NCI-H1930 (cell line): ENCODE data around the gene SESN2.

Source experiments
- DNase-seq, 2 experiments: peaks; one replicate each; lab custom pipeline; 2025; lab: John Stamatoyannopoulos, UW

The SESN2 gene

DNA sequence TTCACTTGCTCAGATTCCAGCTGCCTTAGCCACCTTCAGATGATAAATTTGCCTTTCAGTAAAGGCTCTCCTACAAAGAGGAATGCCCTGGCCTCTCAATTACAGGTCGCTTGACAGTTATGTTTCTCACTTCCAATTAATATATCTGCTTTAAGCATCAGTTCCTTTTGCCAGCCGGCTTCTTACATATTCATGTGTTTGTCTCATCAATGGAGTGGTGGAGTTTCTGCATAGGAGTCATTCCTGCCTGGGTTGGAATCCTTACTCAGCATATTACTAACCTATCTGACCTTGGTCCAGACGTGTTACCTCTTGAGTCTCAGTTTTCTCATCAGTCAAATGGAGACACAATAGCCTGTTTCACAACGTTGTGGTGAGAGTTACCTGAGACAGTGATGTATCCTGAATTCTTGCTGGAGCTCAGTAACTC, 9.4 kb upstream of the SESN2 start:
- no peak for DNase-seq

DNA sequence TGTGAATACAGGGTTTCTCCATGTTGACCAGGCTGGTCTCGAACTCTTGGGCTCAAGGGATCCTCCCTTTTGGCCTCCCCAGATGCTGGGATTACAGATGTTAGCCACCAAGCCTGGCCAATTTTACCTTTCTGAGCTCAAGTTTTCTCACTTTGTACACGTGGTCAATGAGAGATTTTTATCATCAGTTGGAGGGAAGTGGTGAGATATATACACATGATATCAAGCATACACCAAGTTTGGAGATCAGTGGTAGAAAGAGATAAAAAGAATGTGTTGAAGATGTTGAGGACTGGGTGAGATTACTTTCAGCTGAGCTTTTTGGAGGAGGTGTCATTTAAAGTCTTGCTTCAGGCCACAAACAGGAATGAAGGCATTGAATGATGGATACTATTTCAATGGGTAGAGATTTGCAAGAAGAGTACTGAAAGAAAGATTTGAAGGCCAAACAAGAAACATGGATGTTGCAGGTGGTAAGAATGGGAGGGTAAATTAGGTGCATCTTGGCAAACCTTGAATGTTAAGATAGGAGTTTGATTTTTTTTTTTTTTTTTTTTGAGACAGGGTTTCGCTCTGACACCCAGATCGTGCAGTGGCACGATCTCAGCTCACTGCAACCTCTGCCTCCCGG, 3.0 kb upstream of the SESN2 start:
- no peak for DNase-seq

DNA sequence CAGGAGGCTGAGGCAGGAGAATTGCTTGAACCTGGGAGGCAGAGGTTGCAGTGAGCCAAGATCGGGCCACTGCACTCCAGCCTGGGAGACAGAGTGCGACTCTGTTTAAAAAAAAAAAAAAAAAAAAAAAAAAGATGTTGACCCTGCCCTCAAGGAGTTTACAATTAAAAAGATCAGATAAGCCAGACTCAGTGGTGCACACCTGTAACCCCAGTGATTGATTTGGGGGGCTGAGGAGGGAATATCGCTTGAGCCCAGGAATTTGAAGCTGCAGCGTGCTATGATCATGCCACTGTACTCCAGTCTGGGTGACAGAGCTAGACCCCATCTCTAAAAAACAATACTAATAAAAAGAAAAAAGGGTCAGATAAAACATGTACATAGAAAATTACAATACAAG, 1.6 kb upstream of the SESN2 start:
- no peak for DNase-seq

DNA sequence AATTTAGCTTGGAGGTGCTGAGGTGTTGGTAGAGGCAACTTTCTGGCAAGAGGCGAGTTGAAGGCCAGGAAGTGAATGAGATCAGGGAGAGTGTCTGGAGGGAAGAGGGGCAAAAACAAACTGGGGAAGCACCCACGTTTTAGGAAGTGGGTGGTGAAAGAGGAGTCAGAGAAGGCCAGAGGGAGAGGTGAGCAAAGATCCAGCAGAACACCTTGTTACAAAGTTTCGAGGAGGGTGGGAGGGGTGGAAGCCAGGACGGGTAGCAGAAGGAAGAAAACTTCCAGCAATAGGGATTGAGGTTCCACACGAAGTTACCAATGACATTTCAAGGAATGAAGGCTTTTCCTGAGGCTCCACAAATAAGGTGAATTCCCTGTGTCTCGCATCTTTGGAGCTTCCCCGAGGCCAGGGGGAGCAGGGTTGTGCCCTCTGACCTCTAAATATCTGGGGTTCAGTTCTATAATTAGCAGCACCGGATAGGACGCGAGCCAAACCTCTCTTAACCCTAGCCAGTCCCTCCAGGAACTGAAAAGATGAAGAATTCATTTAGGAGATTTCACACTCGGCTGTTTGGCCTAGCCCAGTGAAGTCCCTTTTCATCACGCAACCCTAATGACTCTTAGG, 578 bp upstream of the SESN2 start:
- DNase-seq = no peak

DNA sequence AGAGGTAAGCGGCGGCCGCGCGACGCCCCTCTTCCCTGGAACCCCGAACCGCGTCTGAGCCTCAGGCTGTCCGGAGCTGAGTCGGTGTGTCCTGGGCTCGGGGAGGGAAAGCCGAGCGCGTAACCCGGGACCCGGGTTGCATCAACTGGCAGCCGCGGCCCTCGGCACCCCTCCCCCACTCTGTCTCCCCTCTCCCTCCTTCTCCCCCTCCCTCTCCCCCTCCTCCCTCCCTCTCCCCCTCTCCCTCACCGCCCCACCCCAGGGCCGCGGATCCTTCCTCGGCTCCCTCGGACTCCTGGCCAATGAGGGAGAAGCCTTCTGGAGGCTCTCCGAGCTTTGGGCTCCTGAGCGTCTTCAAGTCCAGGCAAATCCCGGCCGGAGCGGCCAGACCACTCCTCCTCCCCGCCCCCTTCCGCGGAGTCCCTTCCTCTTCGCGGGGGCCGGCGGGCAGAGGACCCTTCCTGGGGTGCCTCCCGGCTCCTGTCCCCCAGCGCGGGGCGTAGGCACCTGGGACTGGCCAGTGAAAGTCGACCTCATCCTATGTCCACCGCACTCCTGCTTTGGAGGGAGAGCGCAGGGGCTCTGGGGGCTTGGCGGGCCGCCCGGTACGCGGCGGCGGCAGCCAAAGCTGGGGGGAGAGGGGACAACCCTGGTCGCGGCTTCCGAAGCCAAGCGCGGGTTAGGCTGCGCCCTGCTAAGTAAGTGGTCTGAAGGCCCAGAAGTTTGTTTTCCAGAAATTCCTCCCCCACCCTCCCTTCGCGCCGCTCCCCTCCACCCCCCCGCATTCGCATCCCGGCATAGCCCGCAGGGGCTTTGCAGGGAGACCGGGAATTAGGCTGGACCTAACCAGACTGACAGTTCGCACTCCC, 850 bp downstream of the SESN2 start:
- peak in 1 of 2 experiments; percentile 18 for DNase-seq

DNA sequence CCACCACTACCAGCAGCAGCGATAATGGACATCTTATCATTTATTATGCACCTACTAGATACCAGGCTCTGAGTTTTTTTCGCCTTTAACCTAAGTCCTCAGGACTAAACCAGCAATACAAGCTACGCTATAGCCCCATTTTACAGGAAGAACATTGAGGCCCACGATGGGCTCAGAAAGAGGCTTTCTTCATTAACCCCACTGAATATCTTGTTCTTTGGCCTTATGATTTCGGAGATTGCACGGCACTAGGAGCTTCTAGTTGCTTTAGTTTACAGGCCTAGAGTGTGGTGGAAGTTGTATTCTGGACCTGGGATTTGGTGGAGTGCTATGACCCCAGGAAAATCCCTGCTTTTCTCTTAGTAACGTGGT, 1.5 kb downstream of the SESN2 start:
- DNase-seq = no peak

DNA sequence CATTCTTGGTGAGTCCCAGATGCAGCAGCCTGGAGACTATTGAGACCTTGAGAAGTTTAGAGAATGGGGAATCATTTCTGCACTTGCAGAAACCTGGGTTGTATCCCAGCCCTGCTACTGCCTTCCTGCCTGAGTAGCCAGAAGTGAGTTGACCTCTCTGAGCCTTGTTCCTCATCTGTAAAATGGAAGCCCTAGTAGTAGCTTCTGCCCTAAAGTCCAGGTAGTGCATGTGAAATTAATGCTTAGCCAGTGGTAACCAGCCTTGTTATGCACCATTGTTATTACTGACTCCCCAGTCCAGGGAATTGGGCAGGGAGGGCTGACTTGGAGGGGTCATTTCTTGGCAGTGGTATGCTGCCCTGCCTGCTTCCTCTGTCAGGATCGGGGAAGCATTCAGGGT, 5.6 kb downstream of the SESN2 start:
- no peak for DNase-seq

DNA sequence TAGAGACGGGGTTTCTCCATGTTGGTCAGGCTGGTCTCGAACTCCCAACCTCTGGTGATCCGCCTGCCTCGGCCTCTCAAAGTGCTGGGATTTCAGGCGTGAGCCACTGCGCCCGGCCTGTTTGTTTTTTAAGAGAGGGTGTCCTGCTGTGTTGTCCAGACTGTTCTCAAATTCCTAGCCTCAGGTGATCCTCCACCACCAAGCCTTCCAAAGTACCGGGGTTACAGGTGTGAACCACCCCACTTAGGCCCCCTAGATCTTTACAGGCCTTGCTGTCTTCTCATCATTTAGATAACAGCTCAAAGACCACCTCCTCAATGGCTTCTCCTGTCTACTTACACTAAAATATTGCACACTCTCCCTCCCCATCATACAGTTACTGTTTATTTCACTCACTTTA, 6.3 kb downstream of the SESN2 start:
- no peak for DNase-seq

DNA sequence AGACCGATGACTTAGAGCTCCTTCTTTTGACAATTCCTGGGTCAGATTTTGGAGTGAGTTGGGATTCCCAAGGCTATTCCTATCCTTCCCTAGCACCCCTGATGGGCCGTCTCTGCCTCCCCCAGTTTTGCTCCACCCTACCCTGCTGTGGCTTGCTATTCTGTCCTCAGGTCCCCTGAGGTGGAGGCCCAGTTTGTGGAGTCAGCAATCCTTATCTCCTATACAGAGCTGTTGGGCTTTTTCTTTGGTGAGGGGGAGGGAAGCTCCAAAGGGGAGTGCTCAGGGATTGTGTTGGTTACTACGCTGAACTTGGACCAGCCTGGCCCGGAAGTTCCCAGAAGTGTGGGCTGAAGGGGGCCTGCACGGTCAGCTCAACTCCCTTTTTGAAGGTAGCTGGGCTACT, 7.6 kb downstream of the SESN2 start:
- no peak for DNase-seq

DNA sequence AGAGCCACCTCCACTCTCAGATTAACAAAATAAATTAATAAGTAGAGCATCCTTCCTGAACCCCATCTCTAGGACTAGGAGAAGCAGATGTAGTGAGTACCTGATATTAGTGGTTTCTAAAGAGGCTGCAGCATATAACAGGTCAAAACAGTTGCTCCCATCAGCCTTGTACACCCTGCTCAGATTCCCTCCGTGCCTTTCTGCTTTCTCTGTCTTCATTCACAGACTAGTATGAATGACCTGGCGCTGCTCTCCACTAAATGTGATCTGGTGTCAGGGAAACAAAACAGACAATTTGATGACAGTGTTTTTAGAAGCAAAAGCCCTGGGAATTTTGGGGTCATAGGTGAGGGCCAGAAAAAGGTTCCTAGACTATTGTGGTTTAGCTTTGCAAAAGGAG, 8.3 kb downstream of the SESN2 start:
- DNase-seq = no peak

DNA sequence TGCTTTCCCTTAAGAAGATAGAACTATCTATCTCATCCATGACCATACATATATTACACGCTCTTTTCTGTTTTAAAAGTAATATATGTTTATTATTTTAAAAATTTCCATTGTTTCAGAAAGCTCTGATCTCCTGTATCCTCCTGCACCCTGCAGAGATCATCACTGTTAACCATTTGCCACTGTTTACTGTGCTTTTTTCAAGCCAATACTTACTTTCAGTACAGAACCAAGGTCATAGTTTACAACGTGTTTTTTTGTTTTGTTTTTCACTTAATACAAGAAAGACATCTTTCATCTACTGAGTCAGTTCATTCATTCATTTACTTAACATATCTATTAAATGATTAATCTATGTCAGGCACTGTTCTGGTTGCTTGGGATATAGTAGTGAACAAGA, 10.2 kb downstream of the SESN2 start:
- no peak for DNase-seq

DNA sequence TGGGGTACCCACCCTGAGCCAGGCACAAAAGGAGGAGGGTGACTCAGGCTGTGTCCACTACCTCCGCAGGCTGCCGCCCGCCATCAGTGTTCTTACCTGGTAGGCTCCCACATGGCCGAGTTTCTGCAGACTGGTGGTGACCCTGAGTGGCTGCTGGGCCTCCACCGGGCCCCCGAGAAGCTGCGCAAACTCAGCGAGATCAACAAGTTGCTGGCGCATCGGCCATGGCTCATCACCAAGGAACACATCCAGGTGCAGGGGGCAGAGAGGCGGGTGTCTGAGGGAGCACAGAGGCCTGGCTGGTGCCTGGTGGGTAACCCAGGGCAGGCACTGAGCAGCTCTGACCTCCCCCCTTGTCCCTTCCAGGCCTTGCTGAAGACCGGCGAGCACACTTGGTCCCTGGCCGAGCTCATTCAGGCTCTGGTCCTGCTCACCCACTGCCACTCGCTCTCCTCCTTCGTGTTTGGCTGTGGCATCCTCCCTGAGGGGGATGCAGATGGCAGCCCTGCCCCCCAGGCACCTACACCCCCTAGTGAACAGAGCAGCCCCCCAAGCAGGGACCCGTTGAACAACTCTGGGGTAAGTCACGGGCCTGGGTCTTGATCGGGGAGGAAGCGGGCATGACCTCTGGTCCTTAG, 13.0 kb downstream of the SESN2 start:
- DNase-seq = no peak

DNA sequence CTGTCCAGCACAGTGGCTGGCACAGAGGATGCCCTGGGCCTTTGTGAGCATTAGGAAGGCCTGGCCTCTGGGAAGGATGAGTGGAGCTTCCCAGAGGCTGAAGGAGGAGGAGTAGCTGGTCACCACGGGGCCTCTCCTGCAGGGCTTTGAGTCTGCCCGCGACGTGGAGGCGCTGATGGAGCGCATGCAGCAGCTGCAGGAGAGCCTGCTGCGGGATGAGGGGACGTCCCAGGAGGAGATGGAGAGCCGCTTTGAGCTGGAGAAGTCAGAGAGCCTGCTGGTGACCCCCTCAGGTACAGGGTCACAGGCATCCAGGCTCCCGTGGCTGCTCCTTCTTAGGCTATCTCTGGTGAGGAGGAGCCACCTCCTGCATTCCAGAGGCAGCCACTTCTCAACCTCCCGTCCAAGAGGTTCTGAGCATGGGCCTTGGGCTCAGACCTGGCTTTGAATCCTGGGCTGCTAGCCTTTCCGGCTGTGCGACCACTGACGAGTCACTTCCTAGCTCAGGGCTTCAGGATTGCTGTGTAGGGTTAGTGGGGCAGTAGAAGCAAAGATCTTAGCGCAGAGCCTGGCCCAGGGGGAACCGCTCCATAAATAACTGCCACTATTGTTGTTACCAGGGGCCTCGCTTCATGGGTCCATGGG, 14.0 kb downstream of the SESN2 start:
- no peak for DNase-seq

DNA sequence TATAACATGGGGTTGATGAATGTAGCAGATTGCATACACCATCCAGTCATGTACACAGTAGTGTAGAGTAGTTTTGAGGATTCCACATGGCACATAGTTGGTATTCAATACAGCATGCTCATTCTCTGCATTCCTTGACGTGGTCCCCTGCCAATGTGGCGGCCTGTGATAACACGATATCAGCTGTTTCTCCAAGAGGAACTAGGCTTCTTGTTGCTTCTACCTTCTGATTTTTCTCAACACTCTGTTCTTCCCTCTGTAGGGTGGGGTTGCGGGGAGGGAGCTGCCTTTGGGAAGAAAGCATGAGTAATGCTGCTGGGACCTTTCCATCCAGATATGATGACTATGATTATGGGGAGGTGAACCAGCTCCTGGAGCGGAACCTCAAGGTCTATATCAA, 19.4 kb downstream of the SESN2 start:
- no peak for DNase-seq

DNA sequence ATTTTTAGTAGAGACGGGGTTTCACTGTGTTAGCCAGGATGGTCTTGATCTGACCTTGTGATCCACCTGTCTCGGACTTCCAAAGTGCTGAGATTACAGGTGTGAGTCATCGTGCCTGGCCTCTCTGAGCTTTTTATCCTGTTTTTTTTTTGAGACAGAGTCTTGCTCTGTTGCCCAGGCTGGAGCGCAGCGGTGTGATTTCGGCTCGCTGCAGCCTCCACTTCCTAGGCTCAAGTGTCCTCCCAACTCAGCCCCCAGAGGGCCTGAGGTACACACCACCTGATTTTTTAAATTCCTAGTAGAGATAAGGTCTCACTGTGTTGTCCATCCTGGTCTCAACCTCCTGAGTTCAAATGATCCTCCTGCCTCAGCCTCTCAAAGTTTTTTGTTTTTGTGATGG, 20.4 kb downstream of the SESN2 start:
- no peak for DNase-seq

DNA sequence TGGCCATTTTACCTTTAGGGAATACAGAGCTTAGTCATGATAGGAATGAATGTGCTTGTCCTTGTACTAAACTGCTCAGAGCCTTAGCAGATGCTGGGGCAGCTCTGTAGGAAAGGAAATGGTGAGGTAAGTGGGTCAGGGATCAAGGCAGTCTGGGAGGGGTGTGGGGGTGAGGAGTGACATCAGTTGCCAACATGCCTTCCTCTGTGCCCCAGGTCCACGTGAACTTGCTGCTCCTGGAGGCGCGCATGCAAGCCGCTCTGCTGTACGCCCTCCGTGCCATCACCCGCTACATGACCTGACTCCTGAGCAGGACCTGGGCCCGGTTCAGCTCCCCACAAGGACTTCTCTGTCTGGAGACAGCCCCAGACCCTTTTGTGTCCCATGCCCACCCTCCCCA, 21.2 kb downstream of the SESN2 start:
- no peak for DNase-seq

DNA sequence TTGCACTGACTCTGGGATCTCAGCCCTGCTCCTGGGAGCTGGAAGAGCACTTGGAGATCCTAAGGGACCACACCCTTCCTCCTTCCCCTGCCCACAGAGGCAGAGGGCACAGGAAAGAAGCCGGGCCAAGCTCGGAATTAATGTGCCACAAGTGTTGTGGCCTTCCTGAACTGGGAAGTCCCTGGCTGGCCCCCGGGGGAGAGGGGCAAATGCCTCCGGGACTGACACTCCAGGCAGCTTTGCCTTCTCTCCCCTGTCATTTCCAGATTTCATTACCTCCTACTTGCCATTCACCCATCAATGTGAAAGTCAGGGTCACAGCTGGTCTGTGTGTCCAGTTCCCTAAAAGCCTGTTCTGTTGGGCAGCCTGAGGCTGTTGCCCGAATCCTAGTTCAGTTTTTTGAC, 21.7 kb downstream of the SESN2 start:
- no peak for DNase-seq

DNA sequence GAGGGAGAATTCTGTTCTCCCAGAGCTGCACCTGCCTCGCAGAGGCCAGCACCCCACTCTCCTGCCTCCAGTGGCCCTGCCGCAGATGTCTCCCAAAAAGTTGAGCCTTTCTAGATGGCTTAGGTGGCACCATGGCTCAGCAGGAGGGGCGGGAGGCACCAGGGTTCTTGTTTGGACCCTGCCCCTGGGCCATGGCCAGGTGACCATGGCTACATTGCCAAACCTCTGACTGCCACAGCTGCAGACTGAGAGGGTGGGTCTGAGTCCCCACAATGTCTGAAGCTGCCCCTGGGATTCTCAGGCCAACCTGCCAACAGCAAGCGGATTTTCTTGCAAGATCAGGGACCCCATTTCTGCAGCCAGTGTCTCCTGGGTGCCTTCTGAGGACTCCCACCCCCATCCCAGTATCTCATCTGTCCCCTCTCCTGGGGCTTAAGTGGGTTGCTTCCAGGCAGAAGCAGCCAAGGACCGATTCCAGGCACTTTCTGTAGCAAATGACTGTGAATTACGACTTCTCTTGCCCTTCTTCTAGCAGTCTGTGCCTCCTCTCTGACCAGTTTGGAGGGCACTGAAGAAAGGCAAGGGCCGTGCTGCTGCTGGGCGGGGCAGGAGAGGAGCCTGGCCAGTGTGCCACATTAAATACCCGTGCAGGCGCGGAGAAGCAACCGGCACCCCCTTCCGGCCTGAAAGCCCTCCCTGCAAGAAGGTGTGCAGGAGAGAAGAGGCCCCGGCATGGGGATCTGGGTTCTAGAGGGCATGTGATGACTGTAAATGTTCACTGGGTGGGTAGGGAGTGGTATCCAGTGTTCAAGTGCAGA, 22.5 kb downstream of the SESN2 start:
- DNase-seq = no peak

DNA sequence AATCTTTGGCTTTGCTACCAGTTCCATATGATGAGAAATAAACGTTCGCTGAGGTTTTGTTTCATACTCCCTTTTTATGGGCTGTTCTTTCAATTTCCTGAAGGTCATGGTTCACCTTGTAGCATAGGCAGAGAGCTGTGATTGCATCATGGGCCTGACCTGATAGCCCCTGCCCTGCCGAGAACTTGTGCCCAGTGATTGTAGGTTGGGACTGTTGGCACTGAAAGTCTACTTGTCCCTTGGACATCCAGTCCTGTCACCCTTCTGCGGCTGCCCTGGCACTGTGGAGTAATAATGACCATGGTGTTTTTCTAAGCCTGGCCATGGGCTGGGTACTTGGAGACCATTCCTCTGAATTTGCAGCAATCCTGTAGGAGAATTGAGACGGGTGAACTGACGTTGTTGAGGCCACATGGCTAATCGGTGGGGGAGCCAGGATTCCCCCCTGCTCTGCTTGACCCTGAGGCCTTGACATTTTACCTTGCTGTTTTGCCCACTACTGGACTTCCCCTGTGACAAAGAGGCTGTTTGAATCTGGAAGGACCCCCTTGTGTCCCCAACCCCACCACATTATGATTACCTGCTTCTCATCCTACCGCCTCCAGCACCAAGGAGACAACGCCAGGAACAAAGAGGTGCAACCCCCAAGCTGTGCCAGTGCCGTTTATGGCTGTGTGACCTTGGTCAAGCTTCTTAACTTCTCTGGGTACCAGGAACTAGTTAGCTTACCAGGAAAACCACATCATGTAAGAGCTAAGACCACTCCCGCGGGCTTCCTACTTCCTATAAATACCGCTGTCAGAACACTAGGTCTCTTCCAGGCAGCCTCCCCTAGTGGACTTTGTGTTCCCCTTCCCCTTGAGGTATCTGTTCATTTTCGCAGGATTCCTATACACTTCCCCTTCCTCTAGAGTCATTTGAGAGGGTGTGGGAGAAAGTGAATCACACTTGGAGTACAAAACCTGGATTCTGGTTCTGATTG, 23.4 kb downstream of the SESN2 start:
- DNase-seq = no peak

DNA sequence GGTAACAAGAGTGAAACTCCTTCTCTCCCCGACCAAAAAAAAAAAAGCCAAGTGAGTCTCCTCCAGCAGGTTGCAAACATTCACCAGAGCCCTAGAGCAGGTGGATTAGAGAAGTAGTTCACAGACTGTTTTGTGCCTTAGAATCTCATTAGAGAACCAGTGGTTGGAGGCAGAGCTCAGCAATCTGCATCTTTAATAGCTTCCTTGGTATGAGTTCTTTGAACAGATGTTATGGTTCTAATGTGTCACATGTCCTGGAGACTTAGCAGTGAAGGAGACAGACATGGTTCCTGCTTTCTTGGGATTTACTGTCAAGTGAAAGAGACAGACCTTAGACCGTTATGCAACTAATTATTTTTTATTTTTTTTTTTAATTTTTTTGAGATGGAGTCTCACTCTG, 26.8 kb downstream of the SESN2 start:
- no peak for DNase-seq
